GM12878 (cell line): ENCODE results near the gene PRLH.

ENCODE experiments used
- NR2C2 ChIP-seq: IDR thresholded peaks from 2 replicates; pipeline ENCODE4 v1.6.1; 2011; ENCODE audit warnings: borderline replicate concordance, low read depth; ENCODE audit not compliant: control insufficient read depth, insufficient read length
- TF ChIP-seq, protein P1 (sequence below): fragments of 450-650 bp; IDR thresholded peaks from 2 replicates; pipeline ENCODE4 v1.6.1; 2016; ENCODE audit warnings: mild to moderate bottlenecking

DNA sequence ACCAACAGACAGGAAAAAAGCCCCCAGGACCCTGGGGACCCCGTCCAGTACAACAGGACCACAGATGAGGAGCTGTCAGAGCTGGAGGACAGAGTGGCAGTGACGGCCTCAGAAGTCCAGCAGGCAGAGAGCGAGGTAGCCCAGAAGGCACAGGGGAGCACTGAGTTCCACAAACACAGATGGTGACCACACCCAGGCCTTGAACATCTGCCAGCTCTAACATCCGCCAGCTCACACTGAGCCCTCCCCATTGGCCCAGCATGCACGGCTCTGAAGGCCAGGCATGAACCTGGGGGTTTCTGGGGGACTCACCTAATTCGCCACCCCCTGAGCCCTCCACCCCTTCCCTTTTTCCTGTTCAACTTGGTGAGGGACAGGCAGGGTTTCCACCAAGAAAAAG is 25.6 kb upstream of the PRLH start:
- TF ChIP-seq, protein P1, sequence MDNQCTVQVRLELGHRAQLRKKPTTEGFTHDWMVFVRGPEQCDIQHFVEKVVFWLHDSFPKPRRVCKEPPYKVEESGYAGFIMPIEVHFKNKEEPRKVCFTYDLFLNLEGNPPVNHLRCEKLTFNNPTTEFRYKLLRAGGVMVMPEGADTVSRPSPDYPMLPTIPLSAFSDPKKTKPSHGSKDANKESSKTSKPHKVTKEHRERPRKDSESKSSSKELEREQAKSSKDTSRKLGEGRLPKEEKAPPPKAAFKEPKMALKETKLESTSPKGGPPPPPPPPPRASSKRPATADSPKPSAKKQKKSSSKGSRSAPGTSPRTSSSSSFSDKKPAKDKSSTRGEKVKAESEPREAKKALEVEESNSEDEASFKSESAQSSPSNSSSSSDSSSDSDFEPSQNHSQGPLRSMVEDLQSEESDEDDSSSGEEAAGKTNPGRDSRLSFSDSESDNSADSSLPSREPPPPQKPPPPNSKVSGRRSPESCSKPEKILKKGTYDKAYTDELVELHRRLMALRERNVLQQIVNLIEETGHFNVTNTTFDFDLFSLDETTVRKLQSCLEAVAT: no peak
- TF ChIP-seq NR2C2: no peak
